Measurements from ENCODE around the gene DYRK1A. TPM values are rescaled to one million over a fixed set of nuclear protein-coding genes. Genes with fewer than 3 reads are reported as not detected.

The DYRK1A gene
- total and polyA plus RNA-seq, 2 of the 13 experiments (the other 11 are each of a cell fraction or from before 2014, with no cell fraction given): 24.6 to 34.2 TPM

GRCh38 chr21:37363936-37364335 is 2.6 kb upstream of the DYRK1A start:
- 57% methylated on average over 1 of the region's 1 CpG for WGBS (ENCODE audit: low lambda C conversion rate)
- FAIRE-seq: no peak
- H3K4me3 ChIP-seq (replicated peaks in 1 of 3; ENCODE audit: insufficient read depth in 1 of 3, low read depth in 2 of 3, low read length in 3 of 3): no peak overlapping the region
- H3K36me3 ChIP-seq (replicated peaks in 1 of 2; ENCODE audit: control insufficient read depth in 1 of 2, insufficient read depth in 2 of 2, low read length in 2 of 2): no peaks in the 10 kb centered on the region
- peaks cover 10% of the 10 kb centered on the region for H4K20me1 ChIP-seq (ENCODE audit: insufficient read depth, low read length)
- H3K4me1 ChIP-seq (ENCODE audit: insufficient read depth, low read length): peaks cover 9% of the 10 kb centered on the region
- BruUV-seq (replicated peaks): no TSS peak
- ChIA-PET POLR2A (interaction anchor here (1.6 to 3.2 kb wide), 2 partner anchors 97 to 144 kb away, joined by 5 to 44 read pairs; partner anchors contain the start of gene VPS26C), CTCF (ENCODE audit: low intra/inter-chr PET ratio, low total read pairs) (no interaction called here)
- H3K27ac ChIP-seq (ENCODE audit: extremely low read length, insufficient read depth, low read length): no peak overlapping the region
- peaks cover 24% of the 10 kb centered on the region for H3K79me2 ChIP-seq (ENCODE audit: insufficient read depth, low read length)
- H3K27me3 ChIP-seq (ENCODE audit: control insufficient read depth in 1 of 2, insufficient read depth in 2 of 2, low read length in 2 of 2): no peaks in the 10 kb centered on the region; a peak in 1 of 5 replicates
- intact Hi-C loops (cut with micrococcal nuclease; ENCODE audit: unreplicated experiment) (no loop called here), in situ Hi-C loops (cut with HindIII; ENCODE audit: extremely low pct_ligation_motif_present, low pct_unique_long_range_greater_than_20kb) (no loop called here)
- H3K4me2 ChIP-seq (ENCODE audit: low read depth, low read length): no peak overlapping the region
- TF ChIP-seq NKX3-1 (CRISPR knock-in tag; IDR thresholded peaks at IDR 0.05): no peak
- no peak for DNase-seq (ENCODE audit: low spot score)
- no peak overlapping the region for H2AFZ ChIP-seq (ENCODE audit: low read length)
- no peak for ATAC-seq
- H3K9me3 ChIP-seq (ENCODE audit: low read length): no peaks in the 10 kb centered on the region
- no peak overlapping the region for H3K9ac ChIP-seq (ENCODE audit: insufficient read depth, low read depth, low read length)

- Histone ChIP-seq H3K79me2 (ENCODE audit: insufficient read depth, low read length) (peaks cover 32% of the 10 kb centered on the region), H3K9me3 (ENCODE audit: low read length) (no peaks in the 10 kb centered on the region), H3K4me1 (ENCODE audit: insufficient read depth, low read length) (peaks cover 14% of the 10 kb centered on the region), H2AFZ (ENCODE audit: low read length) (no peak overlapping the region), H4K20me1 (ENCODE audit: insufficient read depth, low read length) (peaks cover 17% of the 10 kb centered on the region), H3K27ac (ENCODE audit: extremely low read length, insufficient read depth, low read length) (no peak overlapping the region), H3K4me2 (ENCODE audit: low read depth, low read length) (peak overlapping the region; percentile 98), H3K27me3 (ENCODE audit: control insufficient read depth in 1 of 2, insufficient read depth in 2 of 2, low read length in 2 of 2) (no peaks in the 10 kb centered on the region; a peak in 1 of 5 replicates), H3K9ac (ENCODE audit: insufficient read depth, low read depth, low read length) (peak overlapping the region; percentile 94; the same call in 1 of the 2 replicates), H3K36me3 (replicated peaks in 1 of 2; ENCODE audit: control insufficient read depth in 1 of 2, insufficient read depth in 2 of 2, low read length in 2 of 2) (no peaks in the 10 kb centered on the region), H3K4me3 (replicated peaks in 1 of 3; ENCODE audit: insufficient read depth in 1 of 3, low read depth in 2 of 3, low read length in 3 of 3) (peak overlapping the region in 1 of 3 experiments; percentile 99; a peak in 1 of 6 replicates)
- no peak for FAIRE-seq
- POLR2A ChIA-PET: interaction anchor here (1.6 to 3.2 kb wide), 2 partner anchors 98 to 144 kb away, joined by 5 to 44 read pairs; partner anchors contain the start of gene VPS26C
- no peak for ATAC-seq
- CTCF ChIA-PET (ENCODE audit: low intra/inter-chr PET ratio, low total read pairs): no interaction called here
- BruUV-seq (replicated peaks): no TSS peak
- 96% methylated on average over 7 of the region's 7 CpGs for WGBS (ENCODE audit: low lambda C conversion rate)
- DNase-seq (ENCODE audit: low spot score): no peak
- in situ Hi-C loops (cut with HindIII; ENCODE audit: extremely low pct_ligation_motif_present, low pct_unique_long_range_greater_than_20kb) (loop anchor here (5.0 kb wide), 1 partner anchor 97 kb away; the partner anchor contains the start of gene VPS26C), intact Hi-C loops (cut with micrococcal nuclease; ENCODE audit: unreplicated experiment) (loop anchor here (1.0 to 5.0 kb wide), 3 partner anchors 97 to 212 kb away; partner anchors contain the start of gene VPS26C)
- TF ChIP-seq ZNF768 (CRISPR knock-in tag; IDR thresholded peaks at IDR 0.05): no peak
- TF ChIP-seq GTF2F1 (IDR thresholded peaks at IDR 0.05; ENCODE audit: low read length): no peak
- TF ChIP-seq HMGXB3 (CRISPR knock-in tag; IDR thresholded peaks at IDR 0.05; ENCODE audit: borderline replicate concordance): no peak
- no peak for TF ChIP-seq TRIM24 (CRISPR knock-in tag; IDR thresholded peaks at IDR 0.05)
- TF ChIP-seq MZF1 (CRISPR knock-in tag; IDR thresholded peaks at IDR 0.05; ENCODE audit: borderline replicate concordance): no peak
- TF ChIP-seq JUN (CRISPR knock-in tag; IDR thresholded peaks at IDR 0.05): no peak
- no peak for TF ChIP-seq ZNF672 (CRISPR knock-in tag; IDR thresholded peaks at IDR 0.05)
- no peak for TF ChIP-seq ZFP1 (CRISPR knock-in tag; IDR thresholded peaks at IDR 0.05)
- no peak for TF ChIP-seq HNRNPL (IDR thresholded peaks at IDR 0.05; ENCODE audit: low read depth, low read length)
- TF ChIP-seq ZSCAN9 (CRISPR knock-in tag; IDR thresholded peaks at IDR 0.05; ENCODE audit: borderline replicate concordance): no peak
- TF ChIP-seq ZMYM3 (CRISPR knock-in tag; IDR thresholded peaks at IDR 0.05): no peak
- no peak for TF ChIP-seq KDM4B (CRISPR knock-in tag; IDR thresholded peaks at IDR 0.05)
- TF ChIP-seq ZNF414 (CRISPR knock-in tag; IDR thresholded peaks at IDR 0.05): no peak
- TF ChIP-seq MATR3 (CRISPR knock-in tag; IDR thresholded peaks at IDR 0.05): no peak
- no peak for TF ChIP-seq ZNF678 (CRISPR knock-in tag; IDR thresholded peaks at IDR 0.05)
Observed at GRCh38 chr21:37364722-37365121, 1.9 kb upstream of the DYRK1A start.
